ENCODE data around the gene ZBTB20.

DNA sequence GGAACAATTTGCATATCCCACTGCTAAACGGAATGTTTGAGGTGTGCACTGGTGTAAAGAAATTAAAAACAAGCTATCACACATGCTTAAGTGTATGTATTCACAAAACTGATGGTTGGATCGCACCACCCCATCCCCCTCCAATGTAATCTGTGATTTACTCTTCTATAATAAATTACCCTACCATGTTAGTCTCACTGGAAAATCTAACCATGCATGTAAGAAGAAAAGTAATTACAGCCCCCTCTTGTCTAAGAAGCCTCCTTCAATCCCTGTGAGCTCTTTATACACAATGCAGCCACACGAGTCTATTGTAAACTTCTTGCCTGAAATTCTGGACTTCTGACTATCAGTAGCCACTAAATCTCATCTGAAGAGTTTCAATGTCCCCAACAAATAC lies 173.6 kb downstream of the ZBTB20 start:
- TF ChIP-seq POLR2A (IDR thresholded peaks at IDR 0.05) (no peak), POLR2AphosphoS5 (IDR thresholded peaks at IDR 0.05) (no peak)
- TF ChIP-seq, protein P1, sequence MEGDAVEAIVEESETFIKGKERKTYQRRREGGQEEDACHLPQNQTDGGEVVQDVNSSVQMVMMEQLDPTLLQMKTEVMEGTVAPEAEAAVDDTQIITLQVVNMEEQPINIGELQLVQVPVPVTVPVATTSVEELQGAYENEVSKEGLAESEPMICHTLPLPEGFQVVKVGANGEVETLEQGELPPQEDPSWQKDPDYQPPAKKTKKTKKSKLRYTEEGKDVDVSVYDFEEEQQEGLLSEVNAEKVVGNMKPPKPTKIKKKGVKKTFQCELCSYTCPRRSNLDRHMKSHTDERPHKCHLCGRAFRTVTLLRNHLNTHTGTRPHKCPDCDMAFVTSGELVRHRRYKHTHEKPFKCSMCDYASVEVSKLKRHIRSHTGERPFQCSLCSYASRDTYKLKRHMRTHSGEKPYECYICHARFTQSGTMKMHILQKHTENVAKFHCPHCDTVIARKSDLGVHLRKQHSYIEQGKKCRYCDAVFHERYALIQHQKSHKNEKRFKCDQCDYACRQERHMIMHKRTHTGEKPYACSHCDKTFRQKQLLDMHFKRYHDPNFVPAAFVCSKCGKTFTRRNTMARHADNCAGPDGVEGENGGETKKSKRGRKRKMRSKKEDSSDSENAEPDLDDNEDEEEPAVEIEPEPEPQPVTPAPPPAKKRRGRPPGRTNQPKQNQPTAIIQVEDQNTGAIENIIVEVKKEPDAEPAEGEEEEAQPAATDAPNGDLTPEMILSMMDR (IDR thresholded peaks at IDR 0.05): no peak
